K562 (cell line): ENCODE data around the gene TMEM270.

Source experiments
- CHD2 ChIP-seq: IDR thresholded peaks from 2 replicates; pipeline ENCODE4 v1.6.1; 2011; ENCODE audit warnings: low read depth, low read length
- CHD4 ChIP-seq: fragments of 200-600 bp; sonication (generic); IDR thresholded peaks from 3 replicates; pipeline ENCODE4 v1.6.1; 2012; ENCODE audit warnings: low read depth, mild to moderate bottlenecking, mixed read lengths, low read length, inconsistent platforms; ENCODE audit not compliant: insufficient read depth, insufficient replicate concordance, poor library complexity, severe bottlenecking
- EZH2 ChIP-seq: IDR thresholded peaks from 2 replicates; pipeline ENCODE4 v1.6.1; 2012; ENCODE audit warnings: low read depth, mild to moderate bottlenecking, inconsistent platforms, low read length, borderline replicate concordance
- FOXK2 ChIP-seq, 2 experiments: fragments of 450-650 bp; IDR thresholded peaks in 1 of 2; conservative IDR thresholded peaks in 1 of 2; 2 replicates each; pipeline ENCODE4 v1.6.1; 2016; ENCODE audit warnings: low read depth in 2 of 2, mild to moderate bottlenecking in 1 of 2
- GABPB1 ChIP-seq: sonication (generic); formaldehyde crosslinking; IDR thresholded peaks from 2 replicates; pipeline ENCODE4 v1.8.0; 2022; ENCODE audit warnings: mild to moderate bottlenecking, missing genetic modification reagents
- NR2C2 ChIP-seq, 2 experiments: fragments of 200-800 bp in 1 of 2; sonication (Bioruptor generic) in 1 of 2; sonication (generic) in 1 of 2; formaldehyde crosslinking in 1 of 2; IDR thresholded peaks; 2 replicates each; pipeline versions ENCODE4 v1.6.1 to v1.8.0; 2016 to 2022; ENCODE audit warnings: mild to moderate bottlenecking in 1 of 2, missing compliant biosample characterization in 1 of 2, missing genetic modification characterization in 1 of 2, missing genetic modification reagents in 1 of 2
- SIN3A ChIP-seq, 2 experiments: fragments of 150-350 bp in 1 of 2; IDR thresholded peaks; 2 replicates each; pipeline ENCODE4 v1.6.1; 2011 to 2016; ENCODE audit warnings: borderline replicate concordance in 2 of 2, low read depth in 2 of 2, low read length in 2 of 2, mild to moderate bottlenecking in 2 of 2, moderate library complexity in 2 of 2; ENCODE audit not compliant: control insufficient read depth in 1 of 2
- SMARCA5 ChIP-seq: fragments of 450-650 bp; IDR thresholded peaks from 2 replicates; pipeline ENCODE4 v1.6.1; 2016
- TAF1 ChIP-seq: IDR thresholded peaks from 2 replicates; pipeline ENCODE4 v1.6.1; 2011; ENCODE audit warnings: mild to moderate bottlenecking, low read length, moderate library complexity; ENCODE audit not compliant: insufficient read depth, control insufficient read depth, severe bottlenecking; ENCODE audit errors: extremely low read depth
- TCF7L2 ChIP-seq: fragments of 150-350 bp; IDR thresholded peaks from 2 replicates; pipeline ENCODE4 v1.6.1; 2016; ENCODE audit warnings: low read depth, mild to moderate bottlenecking, low read length, moderate library complexity
- TF ChIP-seq, protein P1 (sequence below): fragments of 150-350 bp; conservative IDR thresholded peaks from 2 replicates; pipeline ENCODE4 v1.6.1; 2014; ENCODE audit warnings: low read length

DNA sequence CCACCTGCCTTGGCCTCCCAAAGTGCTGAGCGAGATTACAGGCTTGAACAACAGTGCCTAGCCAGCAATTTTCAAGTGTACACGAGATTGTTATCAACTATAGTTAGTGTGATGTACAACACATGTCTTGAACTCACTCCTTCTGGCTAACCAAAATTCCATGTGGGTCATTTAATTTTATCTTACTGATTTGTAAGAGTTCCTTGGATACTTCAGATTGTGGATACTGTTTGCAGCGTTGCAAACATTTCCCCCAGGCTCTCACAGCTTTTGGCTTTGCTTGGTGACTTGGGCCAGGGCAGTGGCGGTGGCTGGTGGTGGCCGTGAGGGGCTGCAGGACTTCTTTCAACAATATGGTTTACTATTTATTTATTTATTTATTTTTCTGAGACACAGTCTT, 8.5 kb upstream of the TMEM270 start:
- TF ChIP-seq NR2C2 (CRISPR knock-in tag; IDR thresholded peaks at IDR 0.05) (no peak), NR2C2 (tag; IDR thresholded peaks at IDR 0.05) (no peak), CHD4 (no peak), TCF7L2 (no peak), EZH2 (no peak), TAF1 (no peak), GABPB1 (CRISPR knock-in tag) (no peak), SMARCA5 (no peak), FOXK2 (conservative IDR thresholded peaks at IDR 0.05 in 1 of 2, IDR thresholded peaks at IDR 0.05 in 1 of 2; ENCODE audit: low read depth in 2 of 2) (no peak), SIN3A (IDR thresholded peaks at IDR 0.05; ENCODE audit: borderline replicate concordance in 2 of 2, control insufficient read depth in 1 of 2, low read depth in 2 of 2, low read length in 2 of 2) (no peak), CHD2 (no peak)
- TF ChIP-seq, protein P1, sequence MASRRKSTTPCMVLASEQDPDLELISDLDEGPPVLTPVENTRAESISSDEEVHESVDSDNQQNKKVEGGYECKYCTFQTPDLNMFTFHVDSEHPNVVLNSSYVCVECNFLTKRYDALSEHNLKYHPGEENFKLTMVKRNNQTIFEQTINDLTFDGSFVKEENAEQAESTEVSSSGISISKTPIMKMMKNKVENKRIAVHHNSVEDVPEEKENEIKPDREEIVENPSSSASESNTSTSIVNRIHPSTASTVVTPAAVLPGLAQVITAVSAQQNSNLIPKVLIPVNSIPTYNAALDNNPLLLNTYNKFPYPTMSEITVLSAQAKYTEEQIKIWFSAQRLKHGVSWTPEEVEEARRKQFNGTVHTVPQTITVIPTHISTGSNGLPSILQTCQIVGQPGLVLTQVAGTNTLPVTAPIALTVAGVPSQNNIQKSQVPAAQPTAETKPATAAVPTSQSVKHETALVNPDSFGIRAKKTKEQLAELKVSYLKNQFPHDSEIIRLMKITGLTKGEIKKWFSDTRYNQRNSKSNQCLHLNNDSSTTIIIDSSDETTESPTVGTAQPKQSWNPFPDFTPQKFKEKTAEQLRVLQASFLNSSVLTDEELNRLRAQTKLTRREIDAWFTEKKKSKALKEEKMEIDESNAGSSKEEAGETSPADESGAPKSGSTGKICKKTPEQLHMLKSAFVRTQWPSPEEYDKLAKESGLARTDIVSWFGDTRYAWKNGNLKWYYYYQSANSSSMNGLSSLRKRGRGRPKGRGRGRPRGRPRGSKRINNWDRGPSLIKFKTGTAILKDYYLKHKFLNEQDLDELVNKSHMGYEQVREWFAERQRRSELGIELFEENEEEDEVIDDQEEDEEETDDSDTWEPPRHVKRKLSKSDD: no peak
